GM12878 (cell line): ENCODE data around the gene P4HA3. TPM values are rescaled to one million over a fixed set of nuclear protein-coding genes. Genes with fewer than 3 reads are reported as not detected.

Experiments used
- ATAC-seq: fragments of 200-7000 bp; cut with Tn5 transposase; 3 replicates; pipeline ENCODE4 v1.9.1; 2020; ENCODE audit warnings: mild to moderate bottlenecking, moderate library complexity
- BruUV-seq: library from RNA; stranded (reverse); fragments of 400-500 nt; replicated peaks from 2 replicates; lab custom pipeline; 2021; lab: Mats Ljungman, UMichigan
- CTCF ChIA-PET: fragments of 300-600 bp; sonication (Branson Sonifier 250); formaldehyde crosslinking; extraction: SDS; loops from one replicate; lab custom pipeline; 2021; ENCODE audit warnings: inconsistent platforms; lab: Yijun Ruan, JAX
- POLR2A ChIA-PET: fragments of 350-600 bp; formaldehyde crosslinking; extraction: SDS; loops from one replicate; lab custom pipeline; 2021; ENCODE audit warnings: inconsistent platforms; lab: Charles Lee
- RAD21 ChIA-PET: fragments of 300-600 bp; sonication (Branson Sonifier 250); formaldehyde crosslinking; loops from one replicate; lab custom pipeline; 2023; ENCODE audit warnings: antibody characterized with exemption; ENCODE audit not compliant: unreplicated experiment; lab: Charles Lee
- SMC1A ChIA-PET: fragments of 300-600 bp; sonication (Branson Sonifier 250); formaldehyde crosslinking; loops from one replicate; lab custom pipeline; 2023; ENCODE audit not compliant: unreplicated experiment, uncharacterized antibody; lab: Charles Lee
- DNase-seq: peaks from one replicate; pipeline ENCODE4 v3.0.0-alpha.2; 2011; ENCODE audit warnings: low read depth, low spot score
- FAIRE-seq: peaks from 3 replicates; lab custom pipeline; 2011; peaks lifted over from hg19 to GRCh38; lab: Jason Lieb, UNC
- H2AFZ ChIP-seq: 2 replicates; pipeline ENCODE4 v1.6.0; 2011; ENCODE audit warnings: low read depth, low read length, control low read depth; ENCODE audit not compliant: control insufficient read depth
- H3K27ac ChIP-seq: 2 replicates; pipeline ENCODE4 v1.5.1; 2011; ENCODE audit warnings: control low read depth; ENCODE audit not compliant: control insufficient read depth, insufficient read depth
- H3K27me3 ChIP-seq, 2 experiments: replicated peaks in 1 of 2; 2 replicates each; pipeline versions ENCODE4 v1.6.0 to v1.6.1; 2011; ENCODE audit warnings: low read length in 1 of 2; ENCODE audit not compliant: control insufficient read depth in 2 of 2, insufficient read depth in 2 of 2
- H3K36me3 ChIP-seq, 2 experiments: 2 replicates each; pipeline ENCODE4 v1.5.1; 2011; ENCODE audit warnings: low read length in 1 of 2; ENCODE audit not compliant: control insufficient read depth in 2 of 2, insufficient read depth in 2 of 2
- H3K4me1 ChIP-seq: 2 replicates; pipeline ENCODE4 v1.6.1; 2011; ENCODE audit warnings: mild to moderate bottlenecking, low read length, moderate library complexity, mixed read lengths; ENCODE audit not compliant: control insufficient read depth, insufficient read depth
- H3K4me2 ChIP-seq: 2 replicates; pipeline ENCODE4 v1.6.0; 2011; ENCODE audit warnings: control low read depth; ENCODE audit not compliant: control insufficient read depth, insufficient read depth
- H3K4me3 ChIP-seq: fragments of 200-600 bp; sonication (generic); 2 replicates; pipeline ENCODE4 v1.5.1; 2016
- H3K79me2 ChIP-seq: 2 replicates; pipeline ENCODE4 v1.6.0; 2011; ENCODE audit warnings: low read length; ENCODE audit not compliant: control insufficient read depth, insufficient read depth
- H3K9ac ChIP-seq: 2 replicates; pipeline ENCODE4 v1.8.0; 2011; ENCODE audit warnings: low read length, control low read depth, mixed read lengths; ENCODE audit not compliant: control insufficient read depth, insufficient read depth
- H3K9me3 ChIP-seq: replicated peaks from 3 replicates; pipeline ENCODE4 v1.5.1; 2011; ENCODE audit warnings: mild to moderate bottlenecking, low read length; ENCODE audit not compliant: control insufficient read depth, insufficient read depth
- H4K20me1 ChIP-seq: 2 replicates; pipeline ENCODE4 v1.6.0; 2011; ENCODE audit not compliant: control insufficient read depth, insufficient read depth
- BCL3 ChIP-seq: IDR thresholded peaks from 2 replicates; pipeline ENCODE4 v1.6.1; 2011; ENCODE audit warnings: borderline replicate concordance, low read depth, mild to moderate bottlenecking, moderate library complexity, low read length; ENCODE audit not compliant: insufficient read depth, poor library complexity, severe bottlenecking
- DPF2 ChIP-seq: fragments of 450-650 bp; IDR thresholded peaks from 2 replicates; pipeline ENCODE4 v1.6.1; 2017; ENCODE audit warnings: mild to moderate bottlenecking
- FOXM1 ChIP-seq: IDR thresholded peaks from 2 replicates; pipeline ENCODE4 v1.6.1; 2012; ENCODE audit warnings: low read depth, mild to moderate bottlenecking, inconsistent platforms, low read length, moderate library complexity
- GATAD2B ChIP-seq: fragments of 450-650 bp; conservative IDR thresholded peaks from 2 replicates; pipeline ENCODE4 v1.6.1; 2017; ENCODE audit warnings: low read depth, mild to moderate bottlenecking, moderate library complexity
- IKZF2 ChIP-seq, 2 experiments: fragments of 450-650 bp; IDR thresholded peaks; 2 replicates each; pipeline ENCODE4 v1.6.1; 2017; ENCODE audit warnings: mild to moderate bottlenecking in 2 of 2, moderate library complexity in 2 of 2
- NR2C2 ChIP-seq: IDR thresholded peaks from 2 replicates; pipeline ENCODE4 v1.6.1; 2011; ENCODE audit warnings: borderline replicate concordance, low read depth; ENCODE audit not compliant: control insufficient read depth, insufficient read length
- NR2F1 ChIP-seq: fragments of 450-650 bp; conservative IDR thresholded peaks from 2 replicates; pipeline ENCODE4 v1.6.1; 2017; ENCODE audit warnings: mild to moderate bottlenecking
- RAD51 ChIP-seq: fragments of 450-650 bp; IDR thresholded peaks from 2 replicates; pipeline ENCODE4 v1.6.1; 2016; ENCODE audit warnings: moderate library complexity, mild to moderate bottlenecking, inconsistent platforms
- REST ChIP-seq: IDR thresholded peaks from 2 replicates; pipeline ENCODE4 v1.6.1; 2012; ENCODE audit warnings: mild to moderate bottlenecking, low read depth, low read length
- RUNX3 ChIP-seq: IDR thresholded peaks from 2 replicates; pipeline ENCODE4 v1.6.1; 2012; ENCODE audit warnings: low read length, inconsistent platforms
- SMC3 ChIP-seq: IDR thresholded peaks from 2 replicates; pipeline ENCODE4 v1.6.1; 2011; ENCODE audit warnings: low read length, improper control_type of control experiment, borderline replicate concordance
- SREBF1 ChIP-seq: IDR thresholded peaks from 2 replicates; pipeline ENCODE4 v1.6.1; 2012; ENCODE audit warnings: mild to moderate bottlenecking, low read length
- SRF ChIP-seq, 2 experiments: IDR thresholded peaks; 2 replicates each; pipeline ENCODE4 v1.6.1; 2011; ENCODE audit warnings: low read depth in 2 of 2, low read length in 2 of 2, mild to moderate bottlenecking in 1 of 2, moderate library complexity in 1 of 2
- in situ Hi-C: fragments of 300-500 bp; cut with MboI; formaldehyde crosslinking; loops from 9 replicates; pipeline ENCODE4 v1.14.3; 2018; ENCODE audit warnings: mixed read lengths
- intact Hi-C: fragments of 100-400 bp; cut with micrococcal nuclease; formaldehyde crosslinking; loops from one replicate; pipeline ENCODE4 v1.14.2; 2022; ENCODE audit not compliant: unreplicated experiment
- polyA plus RNA-seq, 11 experiments: library from polyadenylated mRNA; depleted of rRNA in 4 of 11; unstranded in 6 of 11; stranded (reverse) in 5 of 11; fragments of >200 nt; fragmentation: Nextera tagmentation in 4 of 11; fragmentation: Illumina TruSeq in 1 of 11; extraction: Ambion mirVana in 4 of 11; extraction: Trizol in 1 of 11; gene quantifications; 1 replicate in 1 of 11; 2 replicates in 10 of 11; pipeline versions ENCODE4 v1.2.1 to v1.2.3, GENCODE V29; 2011 to 2016; ENCODE audit warnings: inconsistent platforms in 2 of 11, missing spikeins in 2 of 11, low read depth in 1 of 11
- total RNA-seq, 4 experiments: library from RNA; depleted of rRNA in 3 of 4; stranded (reverse); fragments of >200 nt in 3 of 4; fragmentation: Illumina TruSeq in 1 of 4; extraction: Trizol in 1 of 4; gene quantifications; 2 replicates each; pipeline versions ENCODE4 v1.2.1 to v1.2.3, GENCODE V29; 2013 to 2021
- TF ChIP-seq, protein P1 (sequence below): fragments of 450-650 bp; IDR thresholded peaks from 2 replicates; pipeline ENCODE4 v1.6.1; 2017; ENCODE audit warnings: mild to moderate bottlenecking, moderate library complexity
- TF ChIP-seq, protein P2 (sequence below): IDR thresholded peaks from 2 replicates; pipeline ENCODE4 v1.6.1; 2012; ENCODE audit warnings: low read depth, low read length, improper control_type of control experiment

P4HA3 gene
- total and polyA plus RNA-seq, 10 of the 15 experiments (the other 5 are each of a cell fraction or from before 2014, with no cell fraction given) = 0.08 TPM; not detected in 9

DNA sequence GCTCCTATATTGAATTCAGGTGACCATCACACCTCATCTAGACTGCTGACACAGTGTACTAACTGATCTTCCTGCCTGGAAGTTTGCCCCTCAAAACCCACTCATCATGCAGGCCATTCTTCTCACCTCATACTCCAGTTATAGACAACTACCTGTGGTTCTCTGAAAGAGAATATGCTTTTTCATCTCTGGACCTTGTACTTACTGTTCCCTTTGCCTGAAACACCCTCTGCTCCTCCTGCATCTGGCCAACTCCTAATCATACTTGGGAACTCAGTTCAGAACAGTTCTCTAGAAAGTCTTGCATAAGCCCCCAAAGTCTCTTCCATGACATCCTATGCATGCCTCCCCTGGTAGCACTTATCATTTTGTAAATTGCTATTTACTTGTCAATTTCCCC is 28.2 kb upstream of the P4HA3 start:
- intact Hi-C loops = no loop called here
- ChIA-PET RAD21 (no interaction called here), SMC1A (no interaction called here), POLR2A (no interaction called here), CTCF (no interaction called here)
- H4K20me1 ChIP-seq = no peaks in the 10 kb centered on the region
- no peaks in the 10 kb centered on the region for H3K9me3 ChIP-seq
- H3K27me3 ChIP-seq = no peaks in the 10 kb centered on the region
- DNase-seq = no peak
- H3K36me3 ChIP-seq = no peaks in the 10 kb centered on the region
- H3K4me2 ChIP-seq = no peak overlapping the region
- no peak overlapping the region for H2AFZ ChIP-seq
- no peak for ATAC-seq
- BruUV-seq = no TSS peak
- H3K27ac ChIP-seq = no peak overlapping the region
- in situ Hi-C loops = no loop called here
- no peaks in the 10 kb centered on the region for H3K4me1 ChIP-seq
- no peak overlapping the region for H3K4me3 ChIP-seq
- no peak overlapping the region for H3K9ac ChIP-seq
- H3K79me2 ChIP-seq = no peaks in the 10 kb centered on the region
- no peak for FAIRE-seq
- TF ChIP-seq RUNX3 (no peak), NR2F1 (no peak), IKZF2 (IDR thresholded peaks at IDR 0.05) (no peak), SMC3 (no peak), SREBF1 (no peak), BCL3 (no peak), NR2C2 (no peak), SRF (IDR thresholded peaks at IDR 0.05; ENCODE audit: low read depth in 2 of 2, low read length in 2 of 2) (no peak), GATAD2B (no peak), REST (no peak), DPF2 (no peak), FOXM1 (no peak), RAD51 (no peak)
- TF ChIP-seq, protein P1, sequence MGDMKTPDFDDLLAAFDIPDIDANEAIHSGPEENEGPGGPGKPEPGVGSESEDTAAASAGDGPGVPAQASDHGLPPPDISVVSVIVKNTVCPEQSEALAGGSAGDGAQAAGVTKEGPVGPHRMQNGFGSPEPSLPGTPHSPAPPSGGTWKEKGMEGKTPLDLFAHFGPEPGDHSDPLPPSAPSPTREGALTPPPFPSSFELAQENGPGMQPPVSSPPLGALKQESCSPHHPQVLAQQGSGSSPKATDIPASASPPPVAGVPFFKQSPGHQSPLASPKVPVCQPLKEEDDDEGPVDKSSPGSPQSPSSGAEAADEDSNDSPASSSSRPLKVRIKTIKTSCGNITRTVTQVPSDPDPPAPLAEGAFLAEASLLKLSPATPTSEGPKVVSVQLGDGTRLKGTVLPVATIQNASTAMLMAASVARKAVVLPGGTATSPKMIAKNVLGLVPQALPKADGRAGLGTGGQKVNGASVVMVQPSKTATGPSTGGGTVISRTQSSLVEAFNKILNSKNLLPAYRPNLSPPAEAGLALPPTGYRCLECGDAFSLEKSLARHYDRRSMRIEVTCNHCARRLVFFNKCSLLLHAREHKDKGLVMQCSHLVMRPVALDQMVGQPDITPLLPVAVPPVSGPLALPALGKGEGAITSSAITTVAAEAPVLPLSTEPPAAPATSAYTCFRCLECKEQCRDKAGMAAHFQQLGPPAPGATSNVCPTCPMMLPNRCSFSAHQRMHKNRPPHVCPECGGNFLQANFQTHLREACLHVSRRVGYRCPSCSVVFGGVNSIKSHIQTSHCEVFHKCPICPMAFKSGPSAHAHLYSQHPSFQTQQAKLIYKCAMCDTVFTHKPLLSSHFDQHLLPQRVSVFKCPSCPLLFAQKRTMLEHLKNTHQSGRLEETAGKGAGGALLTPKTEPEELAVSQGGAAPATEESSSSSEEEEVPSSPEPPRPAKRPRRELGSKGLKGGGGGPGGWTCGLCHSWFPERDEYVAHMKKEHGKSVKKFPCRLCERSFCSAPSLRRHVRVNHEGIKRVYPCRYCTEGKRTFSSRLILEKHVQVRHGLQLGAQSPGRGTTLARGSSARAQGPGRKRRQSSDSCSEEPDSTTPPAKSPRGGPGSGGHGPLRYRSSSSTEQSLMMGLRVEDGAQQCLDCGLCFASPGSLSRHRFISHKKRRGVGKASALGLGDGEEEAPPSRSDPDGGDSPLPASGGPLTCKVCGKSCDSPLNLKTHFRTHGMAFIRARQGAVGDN = no peak
- TF ChIP-seq, protein P2, sequence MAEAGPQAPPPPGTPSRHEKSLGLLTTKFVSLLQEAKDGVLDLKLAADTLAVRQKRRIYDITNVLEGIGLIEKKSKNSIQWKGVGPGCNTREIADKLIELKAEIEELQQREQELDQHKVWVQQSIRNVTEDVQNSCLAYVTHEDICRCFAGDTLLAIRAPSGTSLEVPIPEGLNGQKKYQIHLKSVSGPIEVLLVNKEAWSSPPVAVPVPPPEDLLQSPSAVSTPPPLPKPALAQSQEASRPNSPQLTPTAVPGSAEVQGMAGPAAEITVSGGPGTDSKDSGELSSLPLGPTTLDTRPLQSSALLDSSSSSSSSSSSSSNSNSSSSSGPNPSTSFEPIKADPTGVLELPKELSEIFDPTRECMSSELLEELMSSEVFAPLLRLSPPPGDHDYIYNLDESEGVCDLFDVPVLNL = no peak
